WI38 (cell line): ENCODE results near the gene CCDC158.
A peak's percentile ranks its signal among the peaks of the same experiment; 100 is the strongest.

Source experiments
- H3K4me3 ChIP-seq: 2 replicates; pipeline ENCODE4 v1.5.1; 2011; ENCODE audit warnings: low read depth, mild to moderate bottlenecking, control low read depth, low read length
- CTCF ChIP-seq: IDR thresholded peaks from 2 replicates; pipeline ENCODE4 v1.5.1; 2012; ENCODE audit warnings: low read depth, mild to moderate bottlenecking, control low read depth, low read length

CCDC158 gene

DNA sequence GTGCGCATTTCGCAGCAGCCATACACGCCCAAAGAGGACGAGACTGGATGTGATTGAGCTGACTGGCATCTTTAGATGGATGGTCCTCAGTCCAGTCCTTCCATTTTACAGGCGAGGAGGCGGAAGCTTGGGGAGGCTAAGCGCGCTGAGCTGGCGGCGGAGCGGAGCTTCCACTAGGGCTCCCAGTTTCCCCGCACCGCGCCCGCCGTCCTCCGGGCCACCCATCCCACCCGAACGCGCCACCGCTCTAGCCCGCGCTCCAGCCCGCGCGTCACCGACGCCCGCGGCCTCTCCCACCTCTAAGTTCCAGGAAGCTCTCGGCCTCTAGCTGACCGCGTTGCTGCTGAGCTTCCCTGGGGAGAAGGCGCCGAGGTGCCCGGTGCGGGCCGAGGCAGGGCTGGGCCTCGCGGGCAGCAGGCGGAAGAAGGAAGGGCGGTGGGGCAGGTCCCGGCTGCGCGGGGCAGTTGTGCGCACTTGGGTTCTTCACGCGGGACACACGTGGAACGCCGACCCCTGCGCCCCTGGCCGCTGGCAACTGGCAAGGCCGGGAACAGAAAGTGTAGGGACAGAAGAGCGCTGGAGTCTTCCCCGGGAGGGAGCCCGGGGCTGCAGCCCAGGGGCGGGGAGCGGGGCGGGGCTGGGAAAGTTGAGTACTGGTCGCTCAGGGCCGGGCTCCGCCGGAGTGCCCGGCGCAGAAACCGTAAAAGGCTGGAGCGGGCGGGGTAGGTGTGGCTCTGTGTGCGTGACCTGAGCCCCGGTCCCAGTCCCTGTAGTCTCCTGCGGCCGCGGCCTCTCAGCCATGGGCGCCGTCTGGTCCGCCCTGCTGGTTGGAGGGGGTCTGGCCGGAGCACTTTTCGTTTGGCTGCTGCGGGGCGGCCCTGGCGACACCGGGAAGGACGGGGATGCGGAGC is 114.7 kb downstream of the CCDC158 start, which contains the start of gene STBD1:
STBD1 (plus strand) TSS at position 763 of the 911 bp plus-strand sequence; CDS start at position 800, 37 bp downstream.
- H3K4me3 ChIP-seq, result peak within 1 kb of the TSS; percentile 87

DNA sequence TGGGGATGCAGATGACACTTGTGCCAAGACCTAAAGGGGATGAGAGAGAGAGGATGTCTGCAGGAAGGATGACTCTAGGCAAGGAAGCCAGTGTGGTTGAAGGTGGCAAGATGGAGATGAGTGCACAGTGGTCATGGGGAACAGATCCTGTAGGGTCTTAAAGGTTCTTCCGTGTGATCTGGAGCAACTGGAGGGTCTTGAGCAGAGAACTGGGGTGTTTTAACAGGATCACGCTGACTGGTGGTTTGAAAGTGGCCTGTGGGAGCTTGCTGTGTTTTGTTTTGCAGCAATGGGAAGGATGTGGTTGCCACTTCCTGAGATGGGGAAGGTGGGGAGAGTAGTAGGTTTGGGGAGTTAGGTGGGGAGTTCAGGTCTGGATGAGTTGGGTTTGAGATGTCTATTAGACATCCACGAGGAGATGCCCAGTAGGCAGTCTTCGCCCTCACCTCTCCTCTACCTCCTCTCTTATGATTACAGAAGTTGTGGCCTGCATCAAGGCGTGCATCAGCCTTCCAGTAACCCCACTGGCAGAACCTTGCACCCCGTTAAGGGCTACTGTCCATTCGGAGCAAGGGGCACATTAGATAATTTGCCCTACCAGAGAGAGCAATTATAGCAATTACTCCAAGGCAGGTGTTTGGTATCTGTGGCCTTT is 115.8 kb downstream of the CCDC158 start:
- no peak for TF ChIP-seq CTCF
- peak overlapping the region; percentile 87 for H3K4me3 ChIP-seq

More for the DNA sequence above, 114.7 kb downstream of the CCDC158 start, which contains the start of gene STBD1:
- TF ChIP-seq CTCF, result no peak

- no peak overlapping the region for H3K4me3 ChIP-seq
- TF ChIP-seq CTCF, result no peak
Measured at GRCh38 chr4:76302826-76303438, 118.0 kb downstream of the CCDC158 start.

DNA sequence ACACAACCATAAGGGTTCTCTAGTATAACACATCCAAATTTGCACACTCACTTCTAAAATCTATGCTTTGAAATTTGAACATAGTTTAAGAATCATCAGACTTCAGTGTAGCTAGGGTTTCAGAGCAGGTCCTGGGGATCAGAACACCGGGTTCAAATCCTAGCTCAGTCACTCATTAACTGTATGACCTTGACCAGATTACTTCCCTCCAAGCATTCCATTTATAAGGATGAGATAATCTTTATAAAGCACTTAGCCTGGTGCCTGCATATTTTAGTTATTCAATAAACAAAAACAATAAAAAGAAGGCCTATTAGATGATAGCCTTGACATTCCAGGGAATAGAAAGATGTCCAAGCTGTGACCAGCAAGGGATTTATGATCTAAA is 119.2 kb downstream of the CCDC158 start:
- TF ChIP-seq CTCF, result no peak

GRCh38 chr4:76301068-76301774 is 119.7 kb downstream of the CCDC158 start:
- TF ChIP-seq CTCF, result no peak
- no peak overlapping the region for H3K4me3 ChIP-seq

More for the DNA sequence above, 119.2 kb downstream of the CCDC158 start:
- no peak overlapping the region for H3K4me3 ChIP-seq

DNA sequence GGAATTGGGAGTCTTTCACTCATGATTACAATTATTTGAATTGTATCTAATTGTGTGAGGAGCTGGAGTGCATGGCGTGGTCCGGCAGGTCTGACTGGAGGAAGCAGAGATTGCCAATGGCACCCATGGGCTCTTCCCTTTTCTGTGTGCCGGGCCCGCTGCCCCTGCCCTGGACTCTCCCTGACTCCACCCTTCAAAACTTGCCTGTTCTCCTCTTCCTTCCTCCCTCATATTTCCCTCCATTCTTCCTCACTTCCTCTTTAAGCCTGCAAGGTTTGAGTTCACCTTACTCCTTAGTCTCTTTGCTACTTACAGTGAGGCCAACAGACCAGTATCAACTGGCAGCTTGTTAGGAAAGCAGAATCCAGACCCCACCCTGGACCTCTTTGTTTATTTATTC is 120.9 kb downstream of the CCDC158 start:
- H3K4me3 ChIP-seq, result no peak overlapping the region
- no peak for TF ChIP-seq CTCF
